GM21381 (cell line): ENCODE data around the gene SLC38A7.
"Not testable (repeated sequence)": the region's sequence is repeated elsewhere in the genome, so short reads cannot be mapped to it uniquely, and the experiment has no call there.

ENCODE experiments used
- ATAC-seq: cut with Tn5 transposase; IDR thresholded peaks from one replicate; pipeline ENCODE4 v1.9.1; 2021; ENCODE audit warnings: mild to moderate bottlenecking, moderate library complexity; ENCODE audit not compliant: unreplicated experiment

Gene SLC38A7

DNA sequence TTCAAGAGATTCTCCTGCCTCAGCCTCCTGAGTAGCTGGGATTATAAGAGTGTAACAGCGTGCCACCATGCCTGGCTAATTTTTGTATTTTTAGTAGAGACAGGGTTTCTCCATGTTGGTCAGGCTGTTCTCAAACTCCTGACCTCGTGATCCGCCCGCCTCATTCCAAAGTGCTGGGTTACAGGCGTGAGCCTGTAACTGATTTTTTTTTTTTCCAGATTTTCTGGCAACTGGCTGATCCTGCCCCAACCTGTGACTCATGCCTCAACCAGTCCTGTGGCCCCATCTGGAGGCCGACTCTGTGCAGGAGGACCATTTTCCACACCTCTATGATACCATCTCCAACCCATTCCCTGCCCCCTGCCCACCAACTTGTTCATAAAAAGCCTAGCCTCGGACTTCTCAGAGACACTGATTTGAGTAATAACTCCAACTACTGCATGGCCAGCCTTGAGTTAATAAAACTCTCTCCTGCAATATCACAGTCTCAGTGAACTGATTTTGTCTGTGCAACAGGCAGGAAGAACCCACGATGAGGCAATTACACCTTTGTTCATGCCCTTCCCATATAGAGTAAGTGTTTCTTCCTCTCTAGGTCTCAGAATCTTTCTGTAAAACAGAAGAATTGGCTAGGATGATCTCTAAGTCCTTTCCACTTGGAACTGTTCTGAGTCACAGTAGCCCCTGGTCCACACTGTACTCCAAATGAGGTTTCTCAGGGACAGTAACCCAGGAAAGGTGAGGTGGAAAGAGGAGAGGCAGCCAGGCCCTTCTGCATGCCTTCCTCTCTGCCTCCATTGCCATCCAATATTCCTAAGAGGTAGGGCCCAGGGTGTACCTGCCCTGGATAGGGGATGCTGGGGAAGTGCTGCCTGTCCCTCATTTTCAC is 46.2 kb downstream of the SLC38A7 start:
- ATAC-seq, result no peak

DNA sequence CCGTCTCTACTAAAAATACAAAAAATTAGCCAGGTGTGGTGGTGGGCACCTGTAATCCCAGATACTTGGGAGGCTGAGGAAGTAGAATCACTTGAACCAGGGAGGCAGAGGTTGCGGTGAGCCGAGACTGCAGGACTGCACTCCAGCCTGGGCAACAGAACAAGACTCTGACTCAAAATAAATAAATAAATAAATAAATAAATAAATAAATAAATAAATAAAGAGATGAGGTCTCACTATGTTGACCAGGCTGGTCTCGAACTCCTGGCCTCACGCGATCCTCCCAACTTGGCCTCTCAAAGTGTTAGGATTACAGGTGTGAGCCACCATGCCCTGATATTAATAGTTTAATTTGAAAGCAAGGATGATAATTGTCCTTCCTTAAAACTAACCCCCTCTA is 47.5 kb downstream of the SLC38A7 start:
- ATAC-seq, result not testable (repeated sequence)

GRCh38 chr16:58636466-58636865 is 48.1 kb downstream of the SLC38A7 start:
- ATAC-seq, result no peak

DNA sequence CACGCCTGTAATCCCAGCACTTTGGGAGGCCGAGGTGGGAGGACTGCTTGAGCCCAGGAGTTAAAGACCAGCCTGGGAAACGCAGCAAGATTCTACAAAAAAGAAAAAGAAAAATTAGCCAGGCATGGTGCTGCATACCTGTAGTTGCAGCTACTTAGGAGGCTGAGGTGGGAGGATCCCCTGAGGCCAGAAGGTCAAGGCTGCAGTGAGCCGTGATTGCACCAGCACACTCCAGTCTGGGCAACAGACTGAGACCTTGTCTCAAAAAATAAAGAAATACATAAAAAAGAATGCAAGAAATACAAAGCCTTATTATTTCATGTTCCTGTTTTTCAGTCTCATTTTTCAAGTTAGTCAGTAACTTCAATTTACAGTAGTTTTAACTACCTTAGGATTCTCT is 49.1 kb downstream of the SLC38A7 start:
- ATAC-seq, result no peak

GRCh38 chr16:58634265-58634802 is 50.2 kb downstream of the SLC38A7 start:
- ATAC-seq, result no peak

- ATAC-seq, result peak; percentile 80
These were observed 54.6 kb downstream of the SLC38A7 start, which contains the start of gene CNOT1 for GRCh38 chr16:58629733-58630640. CNOT1 (minus strand) TSS chr16:58629826; CDS start chr16:58599337, 30,489 bp downstream.

DNA sequence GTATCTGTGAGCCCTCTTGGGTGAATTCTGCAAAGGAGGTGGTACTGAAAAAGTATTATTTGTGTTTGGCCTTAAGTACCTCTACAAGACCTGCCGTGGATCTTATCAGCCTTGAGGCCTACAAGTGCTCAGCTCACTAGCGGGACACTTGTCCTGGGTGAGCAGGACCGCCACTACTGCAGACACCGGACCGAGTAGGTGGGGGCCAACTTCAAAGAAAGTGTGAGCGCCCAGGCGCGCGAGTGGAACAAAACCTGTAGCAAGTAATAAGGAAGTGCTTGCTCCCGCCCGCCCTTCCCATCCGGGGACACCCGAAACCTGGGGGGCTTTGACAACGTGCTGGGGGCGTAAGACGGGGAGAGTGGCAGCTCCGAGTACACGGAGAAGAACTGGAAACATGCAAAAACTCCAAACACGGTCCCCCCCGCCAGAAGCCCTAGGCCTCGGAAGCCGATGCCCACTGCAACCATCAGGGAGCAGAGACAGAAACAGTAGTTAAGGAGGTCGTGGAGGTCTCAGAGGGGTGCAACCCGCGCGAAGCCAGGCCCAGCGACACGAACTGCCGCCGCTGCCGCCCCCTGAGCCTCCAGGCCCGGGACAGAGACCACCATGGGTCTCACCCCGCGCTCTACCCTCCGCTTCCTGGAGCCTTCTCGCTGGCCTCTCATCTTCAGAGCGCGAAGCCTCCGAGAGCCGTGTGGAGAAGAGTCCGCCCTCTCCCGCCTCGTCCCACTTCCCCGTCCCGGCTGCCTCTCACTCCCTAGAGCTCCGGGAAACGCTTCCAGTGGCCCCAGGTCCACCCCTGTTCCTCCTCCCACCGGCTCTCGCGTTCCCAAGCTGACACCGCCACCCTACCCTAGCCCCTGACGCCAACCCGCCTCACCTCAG is 55.5 kb downstream of the SLC38A7 start:
- ATAC-seq, result no peak

DNA sequence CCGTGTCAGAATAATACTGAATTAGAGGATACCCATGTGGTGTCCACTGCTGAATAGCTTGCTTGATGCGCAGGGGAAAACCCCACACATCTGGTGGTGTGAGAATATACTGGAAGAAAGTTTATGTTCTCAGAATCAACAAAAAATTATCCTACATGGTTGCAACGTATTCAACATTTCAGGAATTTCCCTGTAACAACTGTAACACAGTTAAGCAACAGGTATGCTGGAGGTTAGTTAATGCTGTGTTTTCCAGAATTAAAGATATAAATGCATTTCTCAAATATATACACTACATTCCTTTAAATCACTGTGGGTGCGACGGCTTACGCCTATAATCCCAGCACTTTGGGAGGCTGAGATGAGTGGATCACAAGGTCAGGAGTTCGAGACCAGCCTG is 60.4 kb downstream of the SLC38A7 start:
- no peak for ATAC-seq

- no peak for ATAC-seq
These were observed 64.2 kb downstream of the SLC38A7 start for GRCh38 chr16:58620396-58620795.

- no peak for ATAC-seq
These were observed 69.3 kb downstream of the SLC38A7 start for GRCh38 chr16:58615280-58615679.
